CD4-positive, CD25-positive, alpha-beta regulatory T cell (primary cell): ENCODE results near the gene KHNYN. TPM values are rescaled to one million over a fixed set of nuclear protein-coding genes. Genes with fewer than 3 reads are reported as not detected.
A peak's percentile ranks its signal among the peaks of the same experiment; 100 is the strongest.

ENCODE experiments used
- ATAC-seq, 2 donors: fragments of 150-1000 bp; cut with Tn5 transposase; one replicate each; pipeline ENCODE4 v1.10.0; 2021; ENCODE audit warnings: low read depth in 2 of 2, moderate number of reproducible peaks in 2 of 2, moderate library complexity in 1 of 2
- DNase-seq, 3 donors: peaks; one replicate each; pipeline versions ENCODE4 v3.0.0 to v3.0.0-alpha.2; 2012 to 2022; ENCODE audit warnings: mixed read lengths in 1 of 3
- H3K27ac ChIP-seq: one replicate; pipeline ENCODE4 v1.7.0; 2013; ENCODE audit warnings: mild to moderate bottlenecking, low read length; ENCODE audit not compliant: insufficient read depth, poor library complexity, severe bottlenecking
- H3K27me3 ChIP-seq: one replicate; pipeline ENCODE4 v1.7.0; 2013; ENCODE audit warnings: low read length; ENCODE audit not compliant: control insufficient read depth, insufficient read depth
- H3K36me3 ChIP-seq: one replicate; pipeline ENCODE4 v1.7.0; 2013; ENCODE audit warnings: mild to moderate bottlenecking, low read length, moderate library complexity; ENCODE audit not compliant: control insufficient read depth, insufficient read depth
- H3K4me1 ChIP-seq: 2 replicates; pipeline ENCODE4 v1.7.0; 2013; ENCODE audit warnings: mild to moderate bottlenecking, low read length; ENCODE audit not compliant: insufficient read depth, control insufficient read depth, poor library complexity, severe bottlenecking
- H3K4me3 ChIP-seq: one replicate; pipeline ENCODE4 v1.7.0; 2013; ENCODE audit warnings: low read depth, mild to moderate bottlenecking, low read length, moderate library complexity
- H3K9me3 ChIP-seq, 2 experiments: 1 replicate in 1 of 2; 2 replicates in 1 of 2; pipeline ENCODE4 v1.7.0; 2013; ENCODE audit warnings: low read length in 2 of 2, mild to moderate bottlenecking in 1 of 2, moderate library complexity in 1 of 2; ENCODE audit not compliant: control insufficient read depth in 2 of 2
- H3K27ac Mint-ChIP-seq, 3 donors: one replicate each; pipeline ENCODE4 v1.8.0; 2020 to 2022; ENCODE audit warnings: mild to moderate bottlenecking in 3 of 3, mixed read lengths in 3 of 3, moderate library complexity in 2 of 3
- H3K27me3 Mint-ChIP-seq: one replicate; pipeline ENCODE4 v1.8.0; 2022; ENCODE audit warnings: mild to moderate bottlenecking, mixed read lengths
- H3K36me3 Mint-ChIP-seq: one replicate; pipeline ENCODE4 v1.8.0; 2020; ENCODE audit warnings: mixed read lengths
- H3K4me1 Mint-ChIP-seq, 4 donors: one replicate each; pipeline ENCODE4 v1.8.0; 2020 to 2022; ENCODE audit warnings: mixed read lengths in 4 of 4, mild to moderate bottlenecking in 1 of 4
- H3K4me3 Mint-ChIP-seq, 4 donors: one replicate each; pipeline ENCODE4 v1.8.0; 2020 to 2022; ENCODE audit warnings: mild to moderate bottlenecking in 4 of 4, mixed read lengths in 4 of 4, moderate library complexity in 3 of 4
- H3K9me3 Mint-ChIP-seq, 7 donors: one replicate each; pipeline ENCODE4 v1.8.0; 2020 to 2022; ENCODE audit warnings: mixed read lengths in 7 of 7, mild to moderate bottlenecking in 3 of 7, moderate library complexity in 2 of 7
- polyA plus RNA-seq, 4 donors: library from polyadenylated mRNA; unstranded; fragments of 300-500 nt; fragmentation: Illumina TruSeq; gene quantifications; one replicate each; pipeline ENCODE4 v1.2.3, GENCODE V29; 2021
- total RNA-seq: library from RNA; stranded (reverse); gene quantifications from one replicate; pipeline ENCODE4 v1.2.3, GENCODE V29; 2022

Gene KHNYN
- total and polyA plus RNA-seq, 5 donors from 2014 or later: 12.4 to 139 (median 15.5) TPM

- H3K27ac Mint-ChIP-seq: peak overlapping the region in 1 of 3 donors; percentile 59
- Histone ChIP-seq H3K4me1 (peaks cover 32% of the 10 kb centered on the region), H3K36me3 (peaks cover 45% of the 10 kb centered on the region), H3K9me3 (no peaks in the 10 kb centered on the region), H3K27ac (no peak overlapping the region), H3K27me3 (no peaks in the 10 kb centered on the region), H3K4me3 (no peak overlapping the region)
- peaks cover 40% of the 10 kb centered on the region for H3K36me3 Mint-ChIP-seq
- ATAC-seq (no peak), DNase-seq (no peak)
- peak overlapping the region in 3 of 4 donors; percentile 1 to 63 (median 52) for H3K4me3 Mint-ChIP-seq
- H3K4me1 Mint-ChIP-seq: peaks cover 18 to 70% (median 34%) of the 10 kb centered on the region in 4 donors
- H3K9me3 Mint-ChIP-seq: peaks cover 0 to 5% (median 0%) of the 10 kb centered on the region in 7 donors
- no peaks in the 10 kb centered on the region for H3K27me3 Mint-ChIP-seq
Observed at GRCh38 chr14:24438223-24439097, 8.7 kb downstream of the KHNYN start.

DNA sequence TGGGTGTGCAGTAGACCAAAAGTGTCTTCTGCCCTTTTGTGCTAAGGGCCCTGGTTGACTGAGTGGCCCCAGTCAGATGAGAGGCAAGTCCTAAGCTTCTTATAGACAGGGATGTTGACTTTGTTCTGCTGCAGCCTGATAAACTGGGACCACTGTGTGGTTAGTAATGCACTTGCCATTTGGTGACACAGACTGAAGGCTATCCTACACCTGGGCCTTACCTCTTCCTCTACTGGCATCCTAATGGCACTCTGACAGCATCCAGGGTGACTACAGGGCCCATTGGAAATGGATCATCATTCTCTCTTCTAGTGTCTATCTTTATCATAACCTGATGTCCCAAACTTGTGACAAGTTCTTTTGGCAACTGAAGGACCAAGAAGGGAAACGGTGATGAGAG lies 9.5 kb downstream of the KHNYN start:
- Histone ChIP-seq H3K36me3 (peaks cover 39% of the 10 kb centered on the region), H3K27ac (no peak overlapping the region), H3K27me3 (no peaks in the 10 kb centered on the region), H3K4me3 (no peak overlapping the region), H3K9me3 (no peaks in the 10 kb centered on the region), H3K4me1 (peaks cover 32% of the 10 kb centered on the region)
- H3K27ac Mint-ChIP-seq: peak overlapping the region; percentile 8 to 59 (median 39)
- DNase-seq (no peak), ATAC-seq (no peak)
- peaks cover 38% of the 10 kb centered on the region for H3K36me3 Mint-ChIP-seq
- peaks cover 0 to 7% (median 0%) of the 10 kb centered on the region in 7 donors for H3K9me3 Mint-ChIP-seq
- no peaks in the 10 kb centered on the region for H3K27me3 Mint-ChIP-seq
- peak overlapping the region in 2 of 4 donors; percentile 63 to 70 for H3K4me3 Mint-ChIP-seq
- peaks cover 20 to 72% (median 37%) of the 10 kb centered on the region in 4 donors for H3K4me1 Mint-ChIP-seq

DNA sequence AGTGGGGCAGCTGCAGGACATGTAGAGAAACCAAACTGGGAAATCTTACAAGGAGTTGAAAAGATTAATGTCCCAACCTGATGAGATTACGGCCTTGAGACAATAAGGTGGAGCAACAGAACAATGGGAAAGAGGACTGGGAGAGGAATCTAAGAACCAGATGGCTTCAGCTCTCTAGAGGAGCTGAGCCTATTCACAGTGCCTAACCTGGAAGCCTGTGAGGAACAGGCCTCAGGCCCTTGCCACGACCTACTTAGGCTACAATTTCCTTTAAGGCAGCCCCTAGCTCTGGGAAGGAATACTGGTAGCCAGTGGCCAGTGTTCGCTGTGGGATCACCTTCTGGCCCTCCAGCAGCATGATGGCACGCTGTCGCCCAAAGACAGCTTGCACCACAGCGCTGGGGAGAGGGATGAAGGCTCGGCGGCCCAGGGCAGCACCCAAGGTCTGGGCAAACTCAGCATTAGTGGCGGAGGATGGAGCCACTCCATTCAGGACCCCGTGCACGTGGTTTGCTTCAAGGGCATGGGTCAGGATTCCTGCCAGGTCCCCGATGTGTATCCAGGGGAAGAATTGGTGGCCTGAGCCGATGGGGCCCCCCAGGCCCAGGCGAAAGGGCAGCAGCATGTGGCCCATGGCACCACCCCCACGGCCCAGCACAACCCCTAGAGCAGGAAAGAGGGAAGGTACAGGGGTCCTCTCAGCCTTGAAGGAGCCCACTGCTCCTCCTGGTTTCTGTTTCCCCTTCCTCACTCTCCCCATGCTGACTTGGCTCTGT lies 10.3 kb downstream of the KHNYN start:
- peaks cover 0 to 7% (median 0%) of the 10 kb centered on the region in 7 donors for H3K9me3 Mint-ChIP-seq

GRCh38 chr14:24440606-24441399 lies 11.0 kb downstream of the KHNYN start:
- ATAC-seq: no peak
- peak overlapping the region; percentile 92 to 95 (median 94) for H3K4me3 Mint-ChIP-seq
- Histone ChIP-seq H3K36me3 (peaks cover 39% of the 10 kb centered on the region), H3K4me3 (no peak overlapping the region), H3K9me3 (no peaks in the 10 kb centered on the region), H3K27ac (peak overlapping the region; percentile 18), H3K27me3 (no peaks in the 10 kb centered on the region), H3K4me1 (peaks cover 32% of the 10 kb centered on the region)
- peaks cover 33% of the 10 kb centered on the region for H3K36me3 Mint-ChIP-seq
- H3K4me1 Mint-ChIP-seq: peaks cover 20 to 66% (median 33%) of the 10 kb centered on the region in 4 donors
- DNase-seq: no peak
- peak overlapping the region in 2 of 3 donors; percentile 77 to 99 for H3K27ac Mint-ChIP-seq
- no peaks in the 10 kb centered on the region for H3K27me3 Mint-ChIP-seq
- H3K9me3 Mint-ChIP-seq: peaks cover 0 to 7% (median 0%) of the 10 kb centered on the region in 7 donors

More for the DNA sequence above, 10.3 kb downstream of the KHNYN start:
- Mint-ChIP-seq H3K27me3 (no peaks in the 10 kb centered on the region), H3K4me1 (peaks cover 20 to 70% (median 35%) of the 10 kb centered on the region in 4 donors), H3K27ac (peak overlapping the region in 2 of 3 donors; percentile 59 to 75), H3K4me3 (peak overlapping the region; percentile 42 to 70 (median 57)), H3K36me3 (peaks cover 37% of the 10 kb centered on the region)
- H3K4me1 ChIP-seq: peaks cover 32% of the 10 kb centered on the region
- H3K27ac ChIP-seq: no peak overlapping the region
- DNase-seq (no peak), ATAC-seq (no peak)
- H3K27me3 ChIP-seq: no peaks in the 10 kb centered on the region
- peaks cover 39% of the 10 kb centered on the region for H3K36me3 ChIP-seq
- H3K9me3 ChIP-seq: no peaks in the 10 kb centered on the region
- H3K4me3 ChIP-seq: no peak overlapping the region

DNA sequence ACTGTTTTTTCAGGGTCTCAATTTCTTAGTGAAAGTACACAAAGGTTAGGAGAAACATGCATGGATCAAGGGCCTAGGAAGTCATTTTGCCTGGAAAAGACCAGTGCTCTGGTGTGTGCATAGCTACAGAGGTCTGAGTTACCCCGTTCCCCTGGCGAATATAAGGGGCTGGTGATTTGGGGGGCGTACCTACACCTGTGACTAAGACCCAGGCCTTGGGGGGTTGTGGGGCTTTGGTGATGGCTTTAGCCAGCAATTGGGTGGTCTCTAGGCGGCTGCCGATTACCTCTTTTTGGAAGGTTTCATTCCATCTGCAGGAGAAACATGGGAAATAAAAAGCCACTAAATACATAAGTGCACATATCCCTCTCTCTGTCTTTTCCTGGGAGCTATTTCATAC lies 11.7 kb downstream of the KHNYN start:
- H3K27me3 Mint-ChIP-seq: no peaks in the 10 kb centered on the region
- DNase-seq: no peak
- peaks cover 0 to 7% (median 0%) of the 10 kb centered on the region in 7 donors for H3K9me3 Mint-ChIP-seq
- Histone ChIP-seq H3K4me1 (peaks cover 28% of the 10 kb centered on the region), H3K27me3 (no peaks in the 10 kb centered on the region), H3K36me3 (peaks cover 34% of the 10 kb centered on the region), H3K9me3 (no peaks in the 10 kb centered on the region), H3K4me3 (peak overlapping the region; percentile 81), H3K27ac (peak overlapping the region; percentile 96)
- H3K36me3 Mint-ChIP-seq: peaks cover 31% of the 10 kb centered on the region
- H3K4me3 Mint-ChIP-seq: peak overlapping the region; percentile 92 to 95 (median 94)
- H3K4me1 Mint-ChIP-seq: peaks cover 19 to 62% (median 32%) of the 10 kb centered on the region in 4 donors
- H3K27ac Mint-ChIP-seq: peak overlapping the region; percentile 95 to 99 (median 98)
- ATAC-seq: no peak

DNA sequence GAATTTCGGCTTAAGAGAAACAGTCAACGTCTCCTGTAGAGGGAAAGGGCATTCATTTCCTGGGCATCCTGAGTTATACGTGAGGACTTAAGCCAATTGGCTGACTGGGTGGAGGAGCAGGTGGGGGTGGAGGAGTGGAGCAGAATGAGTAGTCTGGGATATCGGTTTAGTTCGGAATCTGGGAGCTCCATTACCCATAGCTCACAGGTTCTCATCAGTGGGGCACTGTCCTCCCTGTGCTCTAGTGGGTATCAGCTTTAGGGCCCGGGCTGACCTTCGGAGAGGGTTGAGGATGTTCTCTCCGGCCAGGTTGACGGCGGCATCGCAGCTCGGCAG lies 12.1 kb downstream of the KHNYN start:
- Histone ChIP-seq H3K27me3 (no peaks in the 10 kb centered on the region), H3K36me3 (peaks cover 34% of the 10 kb centered on the region), H3K27ac (peak overlapping the region; percentile 96), H3K4me3 (peak overlapping the region; percentile 81), H3K9me3 (no peaks in the 10 kb centered on the region), H3K4me1 (peaks cover 25% of the 10 kb centered on the region)
- DNase-seq (no peak), ATAC-seq (no peak)
- peaks cover 27% of the 10 kb centered on the region for H3K36me3 Mint-ChIP-seq
- peak overlapping the region; percentile 95 to 99 (median 98) for H3K27ac Mint-ChIP-seq
- no peaks in the 10 kb centered on the region for H3K27me3 Mint-ChIP-seq
- peak overlapping the region; percentile 92 to 95 (median 94) for H3K4me3 Mint-ChIP-seq
- peaks cover 15 to 58% (median 28%) of the 10 kb centered on the region in 4 donors for H3K4me1 Mint-ChIP-seq
- peaks cover 0 to 7% (median 0%) of the 10 kb centered on the region in 7 donors for H3K9me3 Mint-ChIP-seq
